K562 (cell line): ENCODE results near the gene LRRC19. TPM values are rescaled to one million over a fixed set of nuclear protein-coding genes. Genes with fewer than 3 reads are reported as not detected.

Source experiments
- ATF1 ChIP-seq, 2 experiments: fragments of 450-650 bp in 1 of 2; IDR thresholded peaks; 2 replicates each; pipeline ENCODE4 v1.6.1; 2016; ENCODE audit warnings: missing compliant biosample characterization in 1 of 2, missing genetic modification characterization in 1 of 2
- CBX8 ChIP-seq: fragments of 200-600 bp; sonication (generic); IDR thresholded peaks from 2 replicates; pipeline ENCODE4 v1.6.1; 2012; ENCODE audit warnings: borderline replicate concordance, mixed run types, low read depth, mild to moderate bottlenecking, moderate library complexity, mixed read lengths, low read length, control low read depth, inconsistent platforms; ENCODE audit not compliant: poor library complexity, severe bottlenecking; ENCODE audit errors: extremely low read depth
- GTF2B ChIP-seq: IDR thresholded peaks from 2 replicates; pipeline ENCODE4 v1.6.1; 2011; ENCODE audit not compliant: insufficient read length; ENCODE audit errors: extremely low read depth
- JUN ChIP-seq, 2 experiments: sonication (generic) in 1 of 2; formaldehyde crosslinking in 1 of 2; IDR thresholded peaks; 2 replicates each; pipeline versions ENCODE4 v1.6.1 to v1.8.0; 2012 to 2022; ENCODE audit warnings: borderline replicate concordance in 2 of 2, mild to moderate bottlenecking in 2 of 2, improper control_type of control experiment in 1 of 2, low read depth in 1 of 2, low read length in 1 of 2, missing genetic modification reagents in 1 of 2
- MEF2A ChIP-seq: IDR thresholded peaks from 2 replicates; pipeline ENCODE4 v1.6.1; 2011; ENCODE audit warnings: low read depth, mild to moderate bottlenecking, low read length, moderate library complexity; ENCODE audit not compliant: control insufficient read depth
- MTA1 ChIP-seq: fragments of 450-650 bp; IDR thresholded peaks from 2 replicates; pipeline ENCODE4 v1.6.1; 2017; ENCODE audit warnings: borderline replicate concordance
- NFYB ChIP-seq: IDR thresholded peaks from 2 replicates; pipeline ENCODE4 v1.6.1; 2011; ENCODE audit warnings: mild to moderate bottlenecking, moderate library complexity; ENCODE audit not compliant: insufficient read length; ENCODE audit errors: extremely low read depth
- NONO ChIP-seq, 2 experiments: fragments of 200-400 bp in 1 of 2; fragments of 450-650 bp in 1 of 2; formaldehyde crosslinking in 1 of 2; IDR thresholded peaks; 2 replicates each; pipeline ENCODE4 v1.6.1; 2017; ENCODE audit warnings: low read depth in 2 of 2, mild to moderate bottlenecking in 2 of 2, moderate library complexity in 2 of 2, low read length in 1 of 2
- PRPF4 ChIP-seq: fragments of 200-400 bp; formaldehyde crosslinking; IDR thresholded peaks from one replicate; pipeline ENCODE4 v1.6.1; 2017; ENCODE audit warnings: low read length, low read depth, mild to moderate bottlenecking; ENCODE audit not compliant: insufficient read depth, poor library complexity, severe bottlenecking
- RHOXF2B ChIP-seq: fragments of 250-450 bp; sonication (Bioruptor Pico); conservative IDR thresholded peaks from 2 replicates; pipeline ENCODE4 v1.5.1; 2021
- RNF219 ChIP-seq: fragments of 250-450 bp; sonication (Bioruptor Pico); IDR thresholded peaks from 2 replicates; pipeline ENCODE4 v1.5.0; 2022; ENCODE audit warnings: mild to moderate bottlenecking
- SRSF9 ChIP-seq: fragments of 200-400 bp; formaldehyde crosslinking; IDR thresholded peaks from 2 replicates; pipeline ENCODE4 v1.6.1; 2017; ENCODE audit warnings: low read depth, low read length, borderline replicate concordance
- TSC22D4 ChIP-seq: fragments of 450-650 bp; IDR thresholded peaks from 2 replicates; pipeline ENCODE4 v1.6.1; 2016; ENCODE audit warnings: missing genetic modification characterization, missing biosample characterization, control low read depth
- ZNF395 ChIP-seq: fragments of 200-800 bp; sonication (Bioruptor generic); IDR thresholded peaks from 2 replicates; pipeline ENCODE4 v1.6.1; 2017; ENCODE audit warnings: missing genetic modification characterization, missing compliant biosample characterization
- ZNF449 ChIP-seq: fragments of 250-450 bp; sonication (Bioruptor Pico); IDR thresholded peaks from 2 replicates; pipeline ENCODE4 v1.8.0; 2022; ENCODE audit warnings: moderate library complexity, mild to moderate bottlenecking, inconsistent platforms
- ZNF668 ChIP-seq: fragments of 250-450 bp; sonication (Bioruptor Pico); IDR thresholded peaks from 2 replicates; pipeline ENCODE4 v1.8.0; 2022; ENCODE audit warnings: mild to moderate bottlenecking, inconsistent platforms
- polyA plus RNA-seq, 8 experiments: library from polyadenylated mRNA; depleted of rRNA in 4 of 8; stranded (reverse) in 5 of 8; unstranded in 3 of 8; fragments of >200 nt; fragmentation: Nextera tagmentation in 2 of 8; fragmentation: Illumina TruSeq in 1 of 8; extraction: Ambion mirVana in 2 of 8; extraction: Trizol in 1 of 8; gene quantifications; 2 replicates each; pipeline versions ENCODE4 v1.2.1 to v1.2.3, GENCODE V29; 2011 to 2014; ENCODE audit warnings: inconsistent platforms in 1 of 8, missing spikeins in 1 of 8
- total RNA-seq, 7 experiments: library from RNA; depleted of rRNA in 6 of 7; stranded (reverse); fragments of >200 nt in 6 of 7; fragmentation: Illumina TruSeq in 2 of 7; extraction: Trizol in 2 of 7; gene quantifications; 2 replicates each; pipeline versions ENCODE4 v1.2.1 to v1.2.3, GENCODE V29; 2011 to 2021; ENCODE audit warnings: low replicate concordance in 1 of 7

Gene LRRC19
- total and polyA plus RNA-seq, 9 of the 15 experiments (the other 6 are each of a cell fraction or from before 2014, with no cell fraction given) = not detected

GRCh38 chr9:26946753-26947727, 58.4 kb downstream of the LRRC19 start, which contains the start of gene PLAA (continued):
- TF ChIP-seq RNF219 (no peak), SRSF9 (no peak), ZNF668 (CRISPR knock-in tag) (no peak), ZNF449 (no peak), ZNF395 (CRISPR knock-in tag) (no peak; the same call in 1 of the 2 replicates), RHOXF2B (CRISPR knock-in tag) (no peak), ATF1 (CRISPR knock-in tag; IDR thresholded peaks at IDR 0.05) (peak; percentile 66), ATF1 (tag; IDR thresholded peaks at IDR 0.05) (peak; percentile 98), PRPF4 (no peak), GTF2B (no peak), MEF2A (no peak), CBX8 (no peak), JUN (IDR thresholded peaks at IDR 0.05; ENCODE audit: borderline replicate concordance, low read depth, low read length) (no peak), JUN (CRISPR knock-in tag; IDR thresholded peaks at IDR 0.05; ENCODE audit: borderline replicate concordance) (no peak), NFYB (no peak), NONO (IDR thresholded peaks at IDR 0.05; ENCODE audit: low read depth in 2 of 2, low read length in 1 of 2) (no peak), TSC22D4 (tag) (no peak), MTA1 (peak; percentile 97)
